Stimulated activated CD4-positive, alpha-beta T cell treated with anti-CD3 and anti-CD28 coated beads, Interleukin-15, amount 100 ng/mL, for 24 hours (primary cell): ENCODE data around the gene DYRK4.

Experiments used
- DNase-seq: peaks from one replicate; pipeline ENCODE4 v3.0.0-alpha.2; 2020

Gene DYRK4

DNA sequence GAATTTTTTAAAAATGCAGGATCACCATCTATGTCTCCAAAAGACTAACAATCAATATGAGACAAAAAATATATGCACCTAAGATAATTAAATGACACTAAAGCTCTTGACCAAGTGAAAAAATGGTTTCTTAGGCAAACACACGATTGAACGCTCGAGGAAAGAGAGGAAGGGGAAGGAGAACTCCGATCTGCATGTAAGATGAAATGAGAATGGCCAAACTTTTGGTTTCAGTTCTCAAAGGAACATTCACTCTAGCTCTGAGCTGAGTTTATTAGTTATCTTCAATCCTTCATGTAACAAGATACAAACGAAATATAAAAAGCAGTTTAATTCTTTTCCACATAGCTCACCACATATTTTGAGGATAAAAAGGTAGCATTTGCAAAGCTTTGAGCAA, 2.8 kb downstream of the DYRK4 start:
- DNase-seq, result no peak

DNA sequence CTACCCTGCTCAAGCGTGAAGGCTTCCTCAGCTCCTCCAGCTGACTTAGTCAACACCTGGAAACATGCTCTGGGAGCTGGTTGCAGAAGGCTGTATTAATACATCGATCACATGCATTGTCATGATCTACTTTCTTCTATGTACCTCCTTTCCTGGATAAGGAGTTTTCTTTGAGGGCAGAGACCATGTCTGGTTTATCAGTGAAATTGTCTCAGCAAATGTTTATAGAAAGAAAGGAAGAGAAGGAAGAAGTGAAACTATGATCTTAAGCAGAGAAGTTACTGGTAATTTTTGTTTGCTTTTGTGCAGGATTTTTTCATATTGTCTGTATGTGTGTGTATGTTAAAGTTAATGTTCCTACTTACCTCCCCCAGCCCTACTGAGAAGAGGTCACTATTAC, 4.5 kb downstream of the DYRK4 start:
- no peak for DNase-seq

DNA sequence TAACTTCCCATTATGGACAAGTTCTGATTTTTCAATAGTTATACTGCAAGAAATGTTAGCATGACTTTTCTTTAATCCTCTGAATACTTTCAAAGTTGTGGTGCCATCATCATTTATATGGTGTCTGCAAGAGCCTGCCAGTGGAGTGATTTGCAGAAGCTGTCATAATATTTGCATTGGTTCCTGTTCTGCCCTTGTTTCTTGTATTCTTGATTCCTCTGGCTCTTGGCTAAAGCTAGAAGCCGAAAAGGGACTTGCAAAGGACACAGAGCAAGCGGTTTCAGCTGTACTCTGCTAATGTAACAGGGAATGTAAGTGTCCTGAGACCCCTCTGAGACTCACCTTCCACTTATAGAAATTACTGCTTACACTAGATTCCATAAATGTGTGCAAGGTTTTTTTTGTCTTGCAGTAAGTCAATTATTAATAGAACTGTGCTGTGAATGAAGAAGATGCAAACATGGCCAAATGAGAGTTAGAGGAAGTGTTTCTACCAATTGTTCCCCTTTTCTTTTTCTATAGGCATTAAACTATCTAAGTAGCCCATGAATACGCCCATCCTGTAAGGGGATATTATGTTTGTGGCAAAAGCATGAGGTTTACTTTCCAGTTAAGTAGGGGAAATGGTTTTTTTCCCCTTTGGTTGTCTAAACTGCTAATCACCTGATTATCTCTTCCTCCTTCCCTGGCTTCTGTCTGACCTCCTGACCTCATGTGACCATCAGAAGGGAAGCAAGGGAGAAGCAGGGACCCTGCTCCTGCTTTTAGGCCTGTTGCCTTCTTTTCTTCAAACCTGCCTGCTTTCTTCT, 5.3 kb downstream of the DYRK4 start:
- no peak for DNase-seq

DNA sequence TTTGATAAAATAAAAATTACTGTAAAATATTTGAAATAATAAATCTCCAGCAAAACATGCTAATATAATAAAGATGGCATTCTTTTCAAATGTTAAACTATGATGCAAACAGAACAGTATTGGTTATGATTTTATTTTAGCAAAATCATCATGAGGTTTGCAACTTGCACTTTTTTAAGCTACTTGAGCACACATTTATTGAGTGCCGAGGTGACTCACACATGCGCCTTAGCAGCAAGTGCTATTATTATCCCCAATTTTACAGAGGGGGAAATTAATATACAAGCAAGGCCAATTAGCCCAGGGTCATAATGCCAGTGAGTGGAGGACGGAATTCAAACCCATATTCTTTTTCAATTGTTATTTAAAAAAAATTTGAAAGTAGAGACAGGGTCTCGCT, 7.3 kb downstream of the DYRK4 start:
- DNase-seq, result no peak

DNA sequence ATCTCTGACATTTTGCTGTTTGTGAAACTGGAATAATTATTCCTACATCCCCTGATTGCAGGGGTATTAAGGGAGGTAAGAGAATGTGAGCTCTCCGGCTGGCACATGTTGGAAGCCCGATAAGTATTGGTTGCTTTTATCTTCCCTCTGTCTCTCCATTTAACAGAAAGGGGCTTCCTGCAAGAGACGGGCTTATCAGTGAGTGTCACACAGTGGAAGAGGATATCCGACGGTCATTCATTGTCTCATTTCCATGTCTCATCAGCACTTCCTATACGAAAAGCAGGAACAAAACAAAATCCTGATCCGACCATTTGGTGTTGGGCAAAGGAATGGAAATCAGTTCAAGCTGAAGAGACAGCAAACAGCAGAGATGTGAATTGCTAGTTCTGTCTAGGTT, 10.7 kb downstream of the DYRK4 start:
- no peak for DNase-seq

DNA sequence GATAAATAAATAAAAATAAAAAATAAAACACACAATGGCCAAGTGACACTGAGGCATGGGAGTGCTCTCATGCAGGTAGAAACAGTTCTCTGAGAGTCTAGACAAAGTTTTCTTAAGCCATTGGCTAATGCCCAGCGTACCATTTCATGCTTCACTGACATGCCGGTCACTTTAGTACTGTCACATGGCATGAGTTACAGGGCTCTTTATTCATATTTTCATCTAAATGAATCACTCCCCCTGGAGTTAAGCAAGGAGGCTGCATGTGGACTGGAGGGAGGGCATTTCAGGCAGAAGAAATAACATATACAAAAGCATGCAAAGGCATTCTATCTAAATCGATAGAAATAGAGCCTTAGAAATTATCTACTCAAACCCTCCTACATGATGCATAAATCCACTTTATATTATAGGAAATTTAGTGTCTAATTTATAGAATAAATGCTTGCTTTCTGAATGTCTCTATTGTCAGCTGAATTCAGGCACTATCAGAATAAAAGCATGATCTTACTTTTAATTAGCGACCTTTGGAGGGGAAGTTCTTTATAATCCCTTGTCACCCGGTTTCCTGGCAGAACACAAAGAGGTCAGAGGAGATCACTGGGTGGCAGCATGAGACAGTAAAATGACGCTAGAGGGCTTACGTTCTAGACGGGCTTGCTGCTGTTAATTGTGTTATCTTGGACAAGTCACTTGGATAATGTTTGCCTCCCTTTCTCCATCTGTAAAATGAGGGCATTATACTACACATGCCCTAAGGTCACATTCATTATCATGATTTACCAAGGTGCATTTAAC, 17.5 kb downstream of the DYRK4 start:
- no peak for DNase-seq

DNA sequence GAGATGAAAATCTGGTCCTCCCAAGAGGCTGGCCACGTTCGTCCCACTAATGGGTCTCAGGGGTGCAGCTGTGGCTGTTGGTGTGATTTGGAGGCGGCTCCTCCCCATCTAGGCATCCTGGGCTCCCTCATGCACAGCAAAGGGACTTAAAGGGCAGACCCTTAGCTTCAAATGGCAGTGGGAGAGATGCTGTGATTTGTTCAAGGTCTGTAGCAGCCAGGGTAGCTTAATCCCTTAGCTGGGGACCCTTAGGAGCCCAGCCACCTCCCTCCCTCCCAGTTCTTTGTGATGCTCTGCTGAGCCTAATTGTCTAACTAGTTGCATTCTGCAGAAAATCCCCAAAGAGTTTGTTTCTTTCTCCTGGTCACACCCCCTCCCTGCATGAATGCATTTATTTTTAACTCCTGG, 18.3 kb downstream of the DYRK4 start:
- DNase-seq, result no peak

DNA sequence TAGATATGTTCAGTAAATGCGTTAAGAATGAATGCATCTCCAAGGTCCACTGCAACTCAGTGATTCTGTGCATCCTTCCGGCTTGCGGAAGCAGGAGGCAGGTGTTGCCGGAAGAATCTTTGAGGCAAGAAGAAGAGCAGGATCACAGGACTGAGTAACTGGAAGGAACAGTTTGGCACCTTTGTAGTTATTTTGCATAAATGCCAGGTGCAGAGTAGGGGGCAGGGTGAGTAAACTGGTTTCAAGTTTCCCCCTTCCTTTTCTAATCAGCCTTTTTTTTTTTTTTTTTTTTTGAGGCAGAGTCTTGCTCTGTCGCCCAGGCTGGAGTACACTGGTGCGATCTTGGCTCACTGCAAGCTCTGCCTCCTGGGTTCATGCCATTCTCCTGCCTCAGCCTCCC, 22.3 kb downstream of the DYRK4 start:
- no peak for DNase-seq

DNA sequence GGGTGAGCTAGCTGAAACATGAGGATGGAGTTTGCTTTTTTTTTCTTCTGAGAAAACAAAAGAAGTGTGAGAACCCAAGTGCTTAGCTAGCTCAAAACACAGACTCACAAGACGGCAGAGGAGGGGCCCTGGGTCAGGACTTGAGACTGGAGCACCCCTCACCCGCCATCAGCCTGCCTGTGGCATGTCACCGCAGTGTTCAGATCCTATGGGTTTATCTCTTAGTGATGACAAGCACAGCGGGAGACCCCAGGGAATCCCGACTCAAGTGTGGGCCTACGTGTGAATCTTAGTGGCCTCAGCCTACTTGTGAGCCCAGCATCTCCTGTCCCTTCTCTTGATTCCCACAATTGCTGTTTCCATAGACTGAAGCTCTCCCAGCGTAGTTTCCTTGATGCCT, 22.9 kb downstream of the DYRK4 start:
- no peak for DNase-seq

DNA sequence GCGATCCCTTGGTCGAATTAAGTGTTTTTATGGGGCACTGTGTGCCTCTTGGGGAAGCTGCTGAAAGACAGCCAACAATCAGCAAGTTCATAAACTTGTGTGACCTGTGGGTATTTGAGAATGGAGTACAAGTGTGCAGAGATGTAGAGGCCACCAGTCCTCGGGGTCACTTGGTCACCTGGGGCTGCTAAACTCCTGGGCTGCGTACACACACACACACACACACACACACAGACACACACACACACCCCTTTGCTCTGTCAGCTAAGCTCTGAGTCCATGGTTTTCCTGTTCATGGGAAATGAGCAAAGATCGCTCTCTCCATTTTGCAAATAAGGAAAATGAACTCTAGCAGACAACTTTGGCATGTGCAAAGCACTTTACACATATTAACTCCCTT, 24.5 kb downstream of the DYRK4 start:
- DNase-seq, result no peak

DNA sequence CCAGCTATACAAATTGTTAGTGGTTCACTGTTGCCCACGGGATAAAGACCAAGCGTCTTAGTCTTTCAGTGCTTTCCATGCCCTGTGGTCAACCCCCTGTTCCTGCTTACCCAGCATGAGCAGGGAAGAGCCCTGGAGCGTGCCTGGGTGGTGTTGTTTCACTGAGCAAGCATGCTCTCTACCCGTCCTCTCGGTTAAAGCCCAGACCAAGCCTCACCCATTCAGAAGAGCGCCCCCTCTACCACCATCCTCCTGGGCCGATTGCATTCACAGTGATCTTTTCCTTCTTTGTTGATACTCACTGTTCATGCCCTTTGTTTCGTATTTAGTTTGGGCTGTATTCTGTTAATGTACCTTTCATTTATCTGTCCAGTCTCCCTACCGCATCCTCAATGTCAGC, 25.1 kb downstream of the DYRK4 start:
- no peak for DNase-seq

DNA sequence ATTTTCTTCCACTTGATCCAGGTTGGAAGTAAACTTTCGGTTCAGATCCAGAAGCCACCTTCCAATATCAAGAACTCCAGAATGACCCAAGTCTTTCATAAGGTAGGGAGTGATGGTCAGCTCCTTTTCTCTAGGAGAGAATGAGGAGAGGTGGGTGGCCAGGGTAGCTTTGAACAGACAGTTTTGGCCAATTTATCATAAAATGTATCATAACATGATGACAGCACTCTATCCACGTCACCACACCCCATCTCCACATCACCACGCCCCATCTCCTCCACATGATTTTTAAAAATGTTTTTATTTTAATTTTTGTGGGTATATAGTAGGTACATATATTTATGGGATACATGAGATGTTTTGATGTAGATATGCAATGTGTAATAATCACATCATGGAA, 26.9 kb downstream of the DYRK4 start:
- no peak for DNase-seq

DNA sequence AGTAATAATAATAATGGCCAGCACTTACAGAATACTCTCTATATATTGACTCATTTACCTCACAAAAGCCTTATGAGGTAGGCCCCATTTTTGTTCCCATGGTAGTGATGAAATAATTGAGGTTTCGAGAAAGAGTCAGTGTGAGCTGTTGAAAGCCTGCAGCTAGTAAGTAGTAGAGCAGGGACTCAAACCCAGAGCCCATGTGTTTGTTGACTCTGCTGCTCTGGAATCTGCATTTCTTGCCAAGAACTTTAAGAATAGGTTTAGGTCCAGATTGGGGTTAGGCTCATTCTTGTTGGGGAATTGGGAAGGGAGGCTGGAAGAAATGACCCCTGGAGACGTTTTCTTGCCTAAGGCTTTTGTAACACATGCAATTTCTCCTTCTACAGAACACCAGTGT, 27.9 kb downstream of the DYRK4 start:
- no peak for DNase-seq

DNA sequence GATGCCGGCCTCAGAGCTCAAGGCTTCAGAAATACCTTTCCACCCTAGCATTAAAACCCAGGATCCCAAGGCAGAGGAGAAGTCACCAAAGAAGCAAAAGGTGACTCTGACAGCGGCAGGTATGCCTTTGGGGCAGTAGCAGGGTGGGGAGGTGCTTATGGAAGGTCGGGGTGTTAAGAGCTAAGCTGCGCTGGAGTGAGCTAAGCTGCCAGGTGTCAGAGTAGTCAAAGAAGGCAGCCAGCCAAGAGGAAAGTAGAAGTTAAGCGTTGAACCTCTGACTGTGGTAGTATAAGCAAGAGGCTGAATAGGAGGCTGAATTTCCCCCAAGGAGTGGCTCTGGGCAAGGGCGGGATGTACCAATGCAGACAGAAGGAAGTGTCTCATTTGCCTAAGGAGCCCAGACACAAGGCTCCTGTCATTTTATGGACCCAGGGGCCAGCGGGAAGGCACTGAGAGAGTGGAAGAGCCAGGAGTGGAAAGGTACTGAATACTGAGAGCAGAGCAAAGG, 29.2 kb downstream of the DYRK4 start:
- DNase-seq, result no peak

DNA sequence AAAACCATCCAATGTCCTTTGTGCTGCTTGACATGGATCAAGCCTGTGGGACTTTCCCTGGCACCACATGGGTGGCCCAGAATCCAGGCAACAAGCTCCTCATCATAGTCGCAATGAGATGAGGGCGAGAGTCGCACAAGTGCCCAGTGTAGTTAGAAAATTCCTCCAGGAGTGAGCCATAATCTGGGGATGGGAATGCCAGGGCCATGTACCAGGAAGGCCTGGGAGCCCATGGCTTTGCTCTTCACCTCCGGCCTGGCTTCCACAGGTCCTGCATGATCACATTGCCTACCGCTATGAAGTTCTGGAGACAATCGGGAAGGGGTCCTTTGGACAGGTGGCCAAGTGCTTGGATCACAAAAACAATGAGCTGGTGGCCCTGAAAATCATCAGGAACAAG, 33.9 kb downstream of the DYRK4 start:
- no peak for DNase-seq

DNA sequence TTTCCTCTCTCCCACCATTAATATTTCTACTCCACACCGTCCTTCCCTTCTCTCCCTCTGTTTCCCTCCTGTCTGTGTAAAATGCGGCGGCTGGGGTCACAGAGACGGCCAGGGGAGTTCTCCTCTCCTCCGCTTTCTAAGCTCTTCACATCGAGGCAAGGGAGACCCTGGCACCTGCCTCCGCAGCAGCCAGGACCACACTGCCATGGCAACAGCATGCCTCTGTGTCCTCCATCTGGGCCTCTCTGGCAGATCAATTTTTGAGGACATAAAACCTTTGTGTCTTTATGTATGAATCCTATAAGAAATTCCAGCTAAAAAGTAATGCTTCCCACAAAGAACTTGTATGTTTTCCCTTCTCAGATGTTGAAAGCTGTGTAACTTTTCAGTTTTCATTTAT, 41.4 kb downstream of the DYRK4 start:
- DNase-seq, result no peak

DNA sequence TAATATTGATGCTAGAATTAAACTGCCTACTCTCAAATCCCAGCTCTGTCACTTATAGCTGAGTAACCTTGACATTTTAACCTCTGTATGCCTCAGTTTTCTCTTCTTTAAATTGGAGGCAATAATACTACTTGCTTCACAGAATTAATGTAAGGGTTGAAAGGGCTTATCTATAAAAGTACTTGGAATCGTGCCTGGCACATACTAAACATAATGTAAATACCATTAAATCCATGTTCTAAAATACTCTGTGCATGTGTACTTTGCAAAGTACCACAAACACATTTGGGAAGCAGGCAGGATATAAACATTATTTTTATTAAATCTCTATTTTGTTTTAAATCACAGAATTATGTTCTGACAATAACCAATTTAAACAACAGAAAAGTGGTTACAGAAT, 41.9 kb downstream of the DYRK4 start:
- no peak for DNase-seq

DNA sequence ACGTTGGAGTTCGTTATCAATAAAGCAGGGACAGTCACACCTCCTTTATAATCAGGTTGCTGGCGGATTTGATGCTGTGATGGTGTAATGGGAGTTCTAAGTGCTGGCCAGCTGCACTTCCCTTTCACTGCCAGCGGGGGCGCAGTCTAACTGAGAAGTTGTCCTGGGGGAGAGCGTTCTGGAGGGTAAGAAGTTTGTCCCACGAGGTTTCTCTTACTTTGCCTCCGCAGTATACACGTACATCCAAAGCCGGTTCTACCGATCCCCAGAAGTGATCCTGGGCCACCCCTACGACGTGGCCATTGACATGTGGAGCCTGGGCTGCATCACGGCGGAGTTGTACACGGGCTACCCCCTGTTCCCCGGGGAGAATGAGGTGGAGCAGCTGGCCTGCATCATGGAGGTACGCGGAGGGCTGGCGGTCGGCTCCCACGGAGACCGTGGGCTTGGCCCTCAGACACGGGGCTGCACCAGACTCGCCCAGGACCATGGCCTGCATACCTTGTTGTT, 42.7 kb downstream of the DYRK4 start:
- peak; percentile 85 for DNase-seq

DNA sequence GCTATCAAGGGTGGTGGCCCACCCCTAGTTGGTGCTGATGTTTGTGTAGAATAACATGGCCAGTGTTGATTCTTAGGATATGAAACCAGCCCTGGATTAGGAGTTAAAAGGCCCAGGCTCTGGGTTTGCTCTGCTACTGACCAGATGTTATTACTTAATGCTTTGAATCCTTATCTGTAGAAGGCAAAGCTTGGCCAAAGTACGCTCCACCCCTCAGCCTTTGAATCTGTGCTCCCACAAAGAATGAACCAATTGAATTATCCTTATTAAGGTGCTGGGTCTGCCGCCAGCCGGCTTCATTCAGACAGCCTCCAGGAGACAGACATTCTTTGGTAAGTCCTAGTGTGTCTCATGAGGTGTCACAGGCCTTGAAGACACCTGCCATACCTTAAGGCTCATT, 45.0 kb downstream of the DYRK4 start:
- DNase-seq, result no peak

DNA sequence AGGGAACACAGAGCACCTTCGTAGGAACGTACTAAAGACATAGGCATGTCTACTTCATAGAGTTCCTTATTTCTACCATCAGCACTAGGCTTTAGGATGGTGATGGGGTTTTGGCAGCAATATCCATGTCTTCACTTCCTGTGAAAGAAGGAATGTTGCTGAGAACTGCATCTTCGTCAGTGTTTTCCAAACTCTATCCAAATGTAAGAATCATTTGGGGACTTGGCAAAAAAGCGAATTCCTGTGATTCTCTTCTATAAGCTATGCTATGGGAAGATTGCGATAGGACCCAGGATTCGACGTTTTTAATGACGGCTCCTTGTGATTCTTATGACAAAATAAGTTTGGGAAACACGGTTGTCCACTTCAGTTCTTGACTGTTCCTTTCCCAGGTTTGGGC, 47.1 kb downstream of the DYRK4 start:
- no peak for DNase-seq

DNA sequence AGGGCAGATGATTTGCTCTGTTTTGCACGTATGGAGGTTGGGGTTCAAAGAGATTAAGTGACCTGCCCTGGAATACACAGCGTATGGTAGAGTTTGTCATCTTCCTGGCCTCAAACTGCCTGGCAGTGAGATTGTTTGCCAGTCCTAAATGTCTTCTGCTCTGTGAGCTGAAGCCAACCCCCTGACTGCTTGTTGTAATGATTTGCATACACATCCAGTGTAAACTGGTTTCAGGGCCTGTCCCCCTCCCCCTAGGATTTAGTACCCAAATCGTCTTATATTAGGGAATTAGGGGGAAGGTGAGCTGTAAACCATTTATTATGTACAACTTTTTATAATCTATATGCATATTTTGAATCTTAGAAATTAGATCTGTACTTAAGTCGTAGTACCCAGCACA, 48.5 kb downstream of the DYRK4 start:
- no peak for DNase-seq

DNA sequence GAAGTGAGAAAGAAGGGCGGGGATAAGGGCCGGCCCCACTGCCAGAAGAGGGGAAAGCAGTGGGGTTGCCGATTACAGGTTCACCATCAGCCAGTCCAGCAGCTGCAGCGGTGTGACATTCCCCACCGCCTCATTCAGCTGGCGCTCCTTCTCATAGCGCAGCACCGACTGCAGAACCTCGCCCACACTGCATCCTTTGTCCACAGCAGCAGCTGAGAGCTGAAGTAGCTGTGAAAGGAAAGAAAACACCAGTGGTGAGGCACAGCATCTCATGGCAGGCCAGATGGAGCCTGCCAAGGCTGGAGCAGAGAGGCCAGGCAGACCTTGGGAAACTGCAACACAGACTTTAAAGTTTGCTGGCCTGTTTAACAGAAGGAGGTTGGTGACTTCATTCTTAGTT, 53.7 kb downstream of the DYRK4 start:
- no peak for DNase-seq

DNA sequence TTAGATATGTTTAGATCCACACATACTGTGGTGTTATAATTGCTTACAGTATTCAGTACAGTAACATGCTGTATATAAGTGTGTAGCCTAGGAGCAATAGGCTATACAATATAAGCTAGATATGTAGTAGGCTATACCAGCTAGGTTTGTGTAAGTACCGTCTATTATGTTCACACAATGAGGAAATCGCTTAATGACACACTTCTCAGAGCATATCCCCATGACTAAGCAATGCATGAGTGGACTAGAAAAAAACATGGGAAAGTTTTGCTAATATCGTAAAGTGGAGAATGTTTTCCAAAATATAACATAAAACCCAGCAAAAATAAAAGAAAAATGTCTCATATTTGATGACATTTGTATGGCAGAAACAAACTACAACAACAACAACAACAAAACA, 59.5 kb downstream of the DYRK4 start:
- no peak for DNase-seq

DNA sequence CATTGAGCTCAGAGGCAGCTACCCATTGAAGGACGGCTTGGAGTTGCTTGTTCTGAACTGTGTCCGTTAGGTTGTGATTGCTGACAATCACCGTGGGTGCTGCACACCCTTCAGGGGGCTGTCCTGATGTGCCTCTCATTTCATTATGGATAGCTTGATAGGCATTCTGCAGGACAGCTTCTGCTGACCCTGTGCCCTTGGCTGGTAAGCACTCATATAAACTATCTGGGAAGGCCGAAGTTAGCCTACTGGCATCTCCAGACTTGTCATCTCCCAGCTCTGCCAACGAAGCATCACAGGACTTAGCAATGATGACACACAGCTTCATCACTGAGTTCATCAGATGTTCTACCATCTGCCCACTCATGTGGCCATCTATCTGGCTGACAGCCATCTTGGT, 64.5 kb downstream of the DYRK4 start:
- no peak for DNase-seq
